DMS53 treated with DMSO at 0.1 percent for 48 hours (cell line): Measurements from ENCODE around the gene THSD7B.
A peak's percentile ranks its signal among the peaks of the same experiment; 100 is the strongest.
"Not testable (repeated sequence)": the region's sequence is repeated elsewhere in the genome, so short reads cannot be mapped to it uniquely, and the experiment has no call there.

Experiments used
- DNase-seq: peaks from one replicate; lab custom pipeline; 2025; ENCODE audit not compliant: unreplicated experiment; lab: John Stamatoyannopoulos, UW

Gene THSD7B

GRCh38 chr2:137508739-137509384, 743.5 kb downstream of the THSD7B start:
- DNase-seq: no peak

DNA sequence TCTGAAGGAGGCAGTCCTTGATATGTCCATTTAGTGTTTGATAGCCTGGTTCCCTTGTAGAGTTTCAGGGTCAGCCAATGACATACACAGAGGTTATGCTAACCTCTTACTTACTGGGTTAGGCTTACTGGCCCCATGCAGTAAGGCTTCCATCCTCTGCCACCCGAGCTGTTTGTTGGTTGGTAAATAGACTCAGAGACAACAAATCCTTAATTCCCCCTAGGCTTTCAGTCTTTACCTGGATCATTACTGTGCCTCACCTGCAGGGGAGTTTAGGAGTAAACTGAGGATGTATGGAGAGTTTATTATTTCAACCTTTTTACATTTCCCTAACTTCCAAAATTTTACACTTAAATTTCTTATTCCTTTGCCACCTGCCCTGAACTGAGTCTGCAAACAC, 746.2 kb downstream of the THSD7B start:
- DNase-seq: no peak

DNA sequence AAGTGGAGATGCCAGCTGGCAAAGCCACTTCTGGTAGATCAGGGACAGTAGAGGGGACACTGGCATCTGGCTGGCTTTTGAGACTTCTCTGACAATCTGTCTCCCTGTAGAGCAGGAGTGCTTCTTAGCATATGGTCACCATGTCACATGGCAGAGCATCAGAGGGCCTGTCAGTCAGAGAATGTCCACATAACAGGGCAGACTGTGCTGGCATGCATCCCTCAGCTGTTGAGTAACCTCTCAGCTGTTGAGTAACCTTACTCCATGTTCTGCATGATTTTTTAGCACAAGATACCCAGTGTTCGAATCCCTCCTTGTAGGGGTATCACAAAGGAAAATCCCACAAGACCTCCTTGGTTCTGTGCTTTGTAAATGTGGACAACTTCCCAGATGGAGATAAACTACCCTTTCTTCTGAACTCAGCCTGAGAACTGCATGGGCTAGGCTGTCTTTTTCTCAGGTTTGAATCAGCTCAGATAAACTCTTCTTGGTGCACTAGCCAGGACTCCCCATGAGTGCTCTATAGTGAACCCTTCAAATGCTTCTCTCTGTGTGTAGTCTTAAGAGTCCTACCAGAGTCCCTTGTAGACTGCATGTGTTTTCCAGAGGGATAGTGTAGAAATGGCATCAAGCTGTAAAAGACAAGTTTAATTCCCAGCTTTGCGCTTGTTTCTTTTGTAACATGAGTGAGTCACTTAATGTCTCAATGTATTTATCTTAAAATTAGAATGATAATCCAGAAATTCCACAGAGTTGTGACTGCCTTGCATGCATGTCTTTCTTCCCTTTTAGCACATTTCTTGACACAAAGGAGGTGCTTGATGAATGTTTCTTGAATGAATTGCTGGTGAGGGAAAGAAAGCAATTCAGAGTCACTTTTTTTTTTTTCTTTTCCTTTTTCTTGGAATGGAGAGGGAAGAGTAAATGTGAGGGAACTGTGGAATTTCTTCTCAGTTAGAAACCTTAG, 756.6 kb downstream of the THSD7B start:
- DNase-seq: no peak

DNA sequence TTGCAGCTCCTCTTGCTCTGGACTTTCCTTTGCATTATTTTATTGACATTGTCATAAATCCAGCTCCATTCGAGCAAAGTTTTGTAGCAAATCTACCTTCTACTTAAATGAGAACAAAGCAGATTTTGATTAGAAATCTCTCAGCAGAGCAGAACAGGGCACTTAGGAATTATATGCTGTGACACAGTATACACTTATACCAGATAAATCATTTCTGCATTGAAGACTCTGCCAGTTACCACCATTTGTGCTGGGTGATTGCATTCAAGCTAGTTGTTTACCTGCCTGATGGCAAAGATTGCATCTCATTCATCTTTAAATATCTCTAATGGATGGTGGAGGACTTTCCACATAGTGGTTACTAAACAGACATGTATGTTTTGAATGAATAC, 757.3 kb downstream of the THSD7B start:
- DNase-seq: no peak

DNA sequence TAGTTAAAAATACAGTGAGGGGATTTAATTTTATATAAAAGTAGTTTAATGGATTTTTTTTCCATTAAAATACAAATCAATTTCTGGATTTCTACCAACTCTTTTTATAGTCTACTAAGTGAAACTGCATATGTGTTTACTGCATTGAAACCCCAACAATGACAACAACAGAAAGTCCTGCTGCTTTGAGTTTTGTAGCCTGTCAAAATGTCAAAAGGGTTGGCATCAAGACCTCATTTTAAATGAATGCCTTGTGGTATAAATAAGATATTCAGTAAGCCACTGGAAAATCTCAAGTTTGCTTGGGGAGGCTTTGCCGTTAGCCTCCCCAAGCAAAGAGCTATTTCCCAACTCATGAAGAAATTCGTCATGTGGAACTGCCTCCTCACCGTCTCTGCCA, 758.6 kb downstream of the THSD7B start:
- no peak for DNase-seq

GRCh38 chr2:137525132-137525531, 759.8 kb downstream of the THSD7B start:
- DNase-seq: no peak

DNA sequence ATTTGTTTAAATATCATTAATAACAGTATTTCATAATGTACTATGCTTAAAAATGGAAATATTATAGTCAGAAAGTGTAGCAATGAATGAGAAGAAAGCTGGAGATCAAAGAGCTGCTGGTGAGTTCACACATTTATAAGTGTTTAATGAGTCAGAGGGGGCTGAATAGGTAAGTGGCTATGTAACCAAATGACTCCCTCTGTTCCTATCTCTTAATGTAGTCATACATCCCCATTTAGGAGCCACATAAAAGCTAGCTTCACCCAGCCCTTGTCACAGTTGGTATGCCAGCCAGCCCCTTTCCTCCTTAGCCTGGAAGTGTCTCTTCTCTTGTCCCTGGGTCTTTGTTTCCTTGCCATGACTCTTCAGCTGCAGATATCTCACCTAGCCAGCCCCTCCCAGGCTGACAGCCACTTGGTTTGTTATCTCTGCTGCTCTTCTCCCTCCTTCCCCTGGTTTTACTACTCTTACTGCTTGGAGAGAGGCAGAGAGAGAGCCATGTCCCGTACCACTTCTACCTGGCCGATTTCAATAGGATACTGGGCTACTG, 760.4 kb downstream of the THSD7B start:
- peak; percentile 36 for DNase-seq

DNA sequence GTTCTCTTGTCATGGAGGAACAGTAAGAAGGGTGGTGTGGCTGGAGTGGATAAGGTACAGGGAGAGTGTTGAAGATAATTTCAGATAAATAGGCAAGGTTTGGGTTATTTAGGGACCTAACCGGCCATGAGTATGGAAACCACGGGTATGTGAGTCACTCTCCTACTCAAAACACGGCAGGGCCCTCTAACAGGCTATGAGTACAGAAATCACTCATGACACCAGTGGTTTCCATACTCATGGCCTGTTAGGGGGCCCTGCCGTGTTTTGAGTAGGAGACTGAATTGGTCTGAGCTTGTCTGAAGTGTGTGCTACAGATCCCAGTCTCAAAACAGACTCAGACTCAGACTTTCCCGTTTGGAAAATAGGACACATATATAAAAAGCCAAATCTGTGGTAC, 770.6 kb downstream of the THSD7B start:
- DNase-seq: no peak

DNA sequence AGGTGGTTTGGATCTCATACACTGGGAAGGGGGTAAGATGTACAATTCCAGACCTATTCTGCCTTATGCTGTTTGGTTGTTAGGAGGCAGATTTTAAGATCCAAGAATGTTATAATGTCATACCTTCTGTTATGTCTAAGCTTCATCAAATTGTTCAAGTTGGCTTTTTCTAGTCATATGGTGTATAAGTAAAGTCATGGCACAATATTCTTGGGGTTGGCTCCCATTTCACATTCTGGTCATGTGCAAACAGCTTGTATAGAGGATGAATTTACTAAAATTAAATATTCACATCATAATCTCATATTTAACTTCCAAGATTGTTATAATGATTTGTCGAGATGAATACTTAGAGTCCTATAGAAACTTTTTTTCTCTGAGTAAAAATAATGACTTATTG, 774.0 kb downstream of the THSD7B start:
- DNase-seq: no peak

- no peak for DNase-seq
Observed at GRCh38 chr2:137547842-137548241, 782.5 kb downstream of the THSD7B start.

- no peak for DNase-seq
Observed at GRCh38 chr2:137566387-137566786, 801.0 kb downstream of the THSD7B start.

- DNase-seq: no peak
Observed at GRCh38 chr2:137570484-137570883, 805.1 kb downstream of the THSD7B start.

DNA sequence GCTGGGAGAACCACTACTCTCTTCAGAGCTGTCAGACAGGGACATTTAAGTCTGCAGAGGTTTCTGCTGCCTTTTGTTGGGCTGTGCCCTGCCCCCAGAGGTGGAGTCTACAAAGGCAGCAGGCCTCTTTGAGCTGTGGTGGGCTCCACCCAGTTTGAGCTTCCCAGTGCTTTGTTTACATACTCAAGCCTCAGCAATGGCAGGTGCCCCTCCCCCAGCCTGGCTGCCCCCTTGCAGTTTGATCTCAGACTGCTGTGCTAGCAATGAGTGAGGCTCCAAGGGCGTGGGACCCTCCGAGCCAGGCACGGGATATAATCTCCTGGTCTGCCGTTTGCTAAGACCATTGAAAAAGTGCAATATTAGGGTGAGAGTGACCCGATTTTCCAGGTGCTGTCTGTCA, 822.5 kb downstream of the THSD7B start:
- not testable (repeated sequence) for DNase-seq

- not testable (repeated sequence) for DNase-seq
Observed at GRCh38 chr2:137588578-137588977, 823.2 kb downstream of the THSD7B start.

DNA sequence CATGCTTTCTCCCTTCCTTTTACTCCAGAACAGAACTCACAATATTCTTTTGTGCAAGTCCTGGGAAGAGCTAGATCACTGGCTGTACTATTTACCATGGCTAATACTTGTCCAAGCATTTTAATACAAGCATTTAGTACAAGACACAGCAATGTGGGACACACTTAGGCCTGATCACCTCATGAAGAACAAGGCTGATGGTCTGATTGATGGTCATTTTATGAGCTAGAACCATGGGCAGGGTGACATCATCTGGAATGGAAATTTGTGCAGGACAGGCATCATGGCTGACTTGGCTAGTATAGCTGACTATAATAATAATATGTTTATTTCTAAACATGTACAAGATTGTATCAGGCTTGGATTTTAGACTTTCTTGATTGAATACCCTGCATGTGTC, 824.8 kb downstream of the THSD7B start:
- no peak for DNase-seq

GRCh38 chr2:137607722-137608318, 842.5 kb downstream of the THSD7B start:
- DNase-seq: no peak

DNA sequence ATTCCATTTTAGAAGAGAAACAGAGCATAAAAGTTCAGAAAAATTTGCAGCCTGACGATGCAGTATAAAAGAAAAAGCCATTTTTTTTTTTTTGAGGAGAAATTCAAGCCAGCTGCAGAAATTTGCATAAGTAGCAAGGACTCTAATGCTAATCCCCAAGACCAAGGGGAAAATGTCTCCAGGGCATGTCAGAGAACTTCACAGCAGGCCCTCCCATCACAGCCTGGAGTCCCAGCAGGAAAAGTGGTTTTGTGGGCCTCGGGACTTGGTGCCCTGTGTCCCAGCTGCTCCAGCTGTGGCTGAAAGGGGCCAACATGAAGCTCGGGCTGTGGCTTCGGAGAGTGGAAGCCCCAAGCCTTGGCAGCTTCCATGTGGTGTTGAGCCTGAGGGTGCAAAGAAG, 873.6 kb downstream of the THSD7B start:
- no peak for DNase-seq

- DNase-seq: no peak
Observed at GRCh38 chr2:137644731-137645130, 879.4 kb downstream of the THSD7B start.

- no peak for DNase-seq
Observed at GRCh38 chr2:137654046-137654445, 888.7 kb downstream of the THSD7B start.

- DNase-seq: no peak
Observed at GRCh38 chr2:137655814-137656213, 890.5 kb downstream of the THSD7B start.

DNA sequence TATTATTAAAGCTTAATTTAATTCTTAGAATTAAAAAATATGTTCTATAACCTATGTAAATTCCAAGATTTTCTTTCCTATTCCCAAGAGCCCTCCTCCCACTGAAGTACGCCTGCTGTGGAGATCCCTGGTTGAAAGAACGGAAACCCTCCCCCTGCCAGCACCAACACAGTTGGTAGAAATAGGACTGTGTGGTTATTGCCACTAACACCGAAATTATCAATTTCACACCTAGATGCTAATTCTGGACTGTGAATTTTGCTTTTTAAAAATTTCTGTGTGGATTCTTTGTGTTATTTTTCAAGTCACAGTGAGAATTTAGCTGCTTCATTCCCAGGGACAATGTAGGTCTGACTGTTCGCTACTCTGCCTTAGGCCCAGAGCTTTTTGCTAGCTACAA, 893.1 kb downstream of the THSD7B start:
- DNase-seq: no peak

DNA sequence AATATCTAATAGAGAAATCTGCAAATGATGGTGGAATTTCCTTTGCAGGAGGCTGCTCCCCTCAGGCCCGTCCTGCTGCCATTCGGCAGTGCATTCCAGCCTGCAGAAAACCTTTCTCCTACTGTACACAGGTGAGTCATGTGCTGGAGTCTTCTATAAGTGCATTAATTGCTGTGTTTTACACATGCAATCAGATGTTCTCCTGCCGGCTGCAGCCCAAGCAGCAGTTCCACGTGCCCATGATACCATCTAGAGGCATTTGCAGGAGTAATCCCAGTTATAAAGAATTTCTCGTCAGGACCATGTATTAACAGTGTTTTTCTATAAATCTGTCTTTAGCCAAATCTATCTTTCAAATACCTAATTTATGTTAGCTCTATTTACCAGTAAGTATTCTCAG, 894.3 kb downstream of the THSD7B start:
- DNase-seq: peak; percentile 56
